Muscle of arm (tissue), 12 donors: ENCODE data around the gene TGFB3. TPM values are rescaled to one million over a fixed set of nuclear protein-coding genes. Genes with fewer than 3 reads are reported as not detected.

Experiments used
- DNase-seq: peaks from one replicate; pipeline ENCODE4 v3.0.0-alpha.2; 2013
- polyA plus RNA-seq, 12 donors: library from polyadenylated mRNA; unstranded; fragments of 120-200 nt; gene quantifications; one replicate each; pipeline ENCODE4 v1.2.1, GENCODE V29; 2013; ENCODE audit not compliant: insufficient read length in 12 of 12

The TGFB3 gene
- polyA plus RNA-seq, 12 donors = 69.4 to 750 (median 111) TPM

DNA sequence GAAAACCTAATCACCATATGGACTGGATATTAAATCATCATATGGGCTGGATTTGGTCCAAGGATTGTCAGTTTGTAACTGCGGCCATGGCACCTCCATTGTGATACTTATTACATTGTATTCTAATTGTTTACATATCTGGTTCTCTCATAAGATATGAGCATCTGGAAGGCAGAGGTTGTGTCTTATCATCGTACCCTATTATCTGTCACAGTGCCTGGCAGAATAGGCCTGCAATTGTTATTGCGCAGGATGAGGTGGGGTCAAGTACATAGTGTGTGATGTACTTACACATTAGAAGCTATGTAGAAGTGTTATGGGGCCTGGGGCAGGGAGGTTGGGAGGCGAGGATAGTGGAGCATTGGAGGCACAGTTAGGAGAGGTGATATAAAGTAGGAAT, 8.5 kb upstream of the TGFB3 start:
- DNase-seq = no peak

DNA sequence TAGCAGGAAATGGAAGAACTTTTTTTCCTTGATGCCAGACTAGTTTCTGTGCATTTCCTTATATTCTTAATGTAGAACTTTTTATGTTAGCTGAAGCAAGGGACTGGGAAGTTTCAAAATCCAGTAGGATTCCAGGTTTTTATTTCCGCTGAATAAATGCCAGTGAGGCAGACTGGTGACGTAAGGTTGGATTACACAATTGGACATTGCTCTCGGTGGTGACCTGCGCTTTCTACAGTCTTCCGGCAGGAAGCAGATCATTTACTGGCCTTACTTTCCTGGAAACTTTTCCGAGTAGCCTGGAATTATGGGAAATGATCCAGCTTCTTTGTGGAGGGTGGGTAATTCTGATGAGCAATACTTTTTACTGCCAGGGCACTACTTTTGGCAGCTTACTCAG, 7.3 kb upstream of the TGFB3 start:
- DNase-seq = no peak

DNA sequence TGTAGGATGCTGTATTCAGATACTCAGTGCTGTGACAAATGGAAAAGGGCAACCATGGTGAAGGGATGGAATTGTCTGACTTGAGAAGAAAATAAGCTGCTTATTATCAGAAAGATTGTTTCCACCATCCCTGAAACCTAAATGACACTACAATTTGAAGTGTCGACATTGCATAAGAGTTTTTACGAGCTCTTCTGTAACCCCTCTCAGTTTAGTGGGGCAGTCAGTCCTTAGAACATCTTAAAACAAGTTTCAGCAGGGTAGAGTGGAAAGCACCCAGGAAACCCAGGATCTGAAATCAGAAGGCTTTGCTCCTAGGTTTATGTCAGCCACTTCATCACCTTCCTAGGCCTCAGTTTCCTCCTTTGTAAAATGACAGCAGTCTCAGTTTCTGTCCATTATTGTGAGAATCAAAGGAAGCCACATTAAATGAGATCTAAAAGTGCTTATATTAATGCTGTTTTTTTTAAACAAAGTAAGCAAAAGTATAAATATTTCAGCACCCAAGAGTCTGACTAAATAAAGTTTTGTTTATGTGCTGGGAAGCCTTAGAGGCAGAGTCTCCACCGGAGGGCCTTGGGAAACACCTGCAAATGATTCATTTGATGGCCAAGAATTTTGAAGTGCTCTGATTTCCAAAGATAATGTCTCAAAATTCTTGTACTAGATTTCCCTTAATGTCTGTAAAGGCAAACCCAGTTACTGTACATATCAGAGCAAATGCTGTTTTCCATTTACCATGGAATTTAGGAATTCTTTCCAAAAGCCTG, 5.6 kb upstream of the TGFB3 start:
- DNase-seq = no peak

DNA sequence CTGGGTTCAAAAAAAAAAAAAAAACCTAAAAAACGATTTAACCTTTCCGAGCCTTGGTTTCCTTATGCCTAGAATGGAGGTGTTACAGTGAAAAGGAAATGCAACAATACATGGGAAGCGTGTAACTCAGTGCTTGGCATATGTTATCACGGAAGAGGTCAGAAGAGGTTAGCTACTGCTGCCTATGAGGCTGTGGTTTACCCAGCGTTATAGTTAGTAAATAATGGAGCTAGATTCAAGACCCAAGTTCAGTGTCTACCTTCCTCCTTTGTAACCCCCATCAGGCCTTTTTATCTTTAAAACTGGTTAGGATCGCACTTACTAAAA, 4.6 kb upstream of the TGFB3 start:
- no peak for DNase-seq

DNA sequence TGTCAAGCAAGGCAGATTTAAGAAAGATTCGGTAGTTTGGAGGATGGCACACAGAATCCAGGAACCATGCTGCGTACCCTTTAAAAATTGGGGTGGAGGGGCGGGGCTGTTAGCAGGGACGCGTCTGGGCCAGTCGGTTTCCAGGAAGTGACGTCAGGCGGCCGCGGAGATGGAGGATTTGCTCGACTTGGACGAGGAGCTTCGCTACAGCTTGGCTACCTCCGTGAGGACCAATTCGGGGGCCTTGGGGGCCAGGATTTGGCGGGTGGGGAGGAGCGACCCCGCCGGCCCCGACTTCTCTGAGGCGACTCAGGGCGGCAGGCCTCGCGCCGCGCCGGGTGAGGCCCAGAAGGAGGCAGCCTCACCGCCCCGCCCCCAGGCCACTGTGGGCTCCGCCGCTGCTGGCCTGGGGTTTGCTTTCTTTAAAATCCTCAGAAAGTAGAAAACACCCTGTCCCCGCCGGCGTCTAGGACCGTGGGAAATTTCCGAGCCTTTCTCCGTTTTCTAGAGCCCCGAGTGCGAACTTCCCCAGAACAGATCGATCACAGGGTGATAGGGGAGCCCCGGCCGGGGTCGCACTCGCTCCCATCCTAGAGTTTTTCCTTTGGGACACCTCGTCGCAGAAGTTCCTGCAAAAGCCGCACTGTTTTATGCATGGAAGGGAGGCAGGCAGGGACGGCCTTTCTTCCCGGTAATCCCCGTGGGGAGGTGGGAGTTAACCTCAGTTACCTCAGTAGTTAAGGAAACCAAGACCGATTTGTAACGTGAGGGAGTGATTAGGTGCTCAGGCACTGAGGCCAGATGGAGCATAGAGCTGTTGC, 4.0 kb upstream of the TGFB3 start, which contains the start of gene IFT43:
TSS of gene IFT43 (plus strand) at position 146 of the 821 bp plus-strand sequence. CDS start at position 170, 24 bp downstream.
- peak; percentile 96 for DNase-seq

DNA sequence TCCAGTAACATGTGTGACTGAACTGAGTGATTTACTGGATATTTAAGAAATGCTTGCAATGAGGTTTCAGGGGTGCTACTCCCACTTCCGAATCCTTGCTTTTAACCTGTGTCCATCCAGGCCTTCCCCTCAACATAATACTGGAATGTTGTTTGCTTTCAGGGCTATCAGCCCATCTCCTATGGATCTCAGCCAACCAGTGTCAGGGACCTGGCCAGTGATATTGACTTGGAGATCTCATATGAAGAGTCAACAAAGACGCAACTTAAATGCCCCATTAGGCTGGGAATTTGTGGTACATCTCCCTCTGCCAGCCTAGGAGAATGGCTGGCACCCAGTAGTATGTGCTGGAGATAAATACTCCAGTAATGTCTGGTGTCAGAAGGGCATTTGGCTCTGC, 2.9 kb upstream of the TGFB3 start:
- DNase-seq = no peak

DNA sequence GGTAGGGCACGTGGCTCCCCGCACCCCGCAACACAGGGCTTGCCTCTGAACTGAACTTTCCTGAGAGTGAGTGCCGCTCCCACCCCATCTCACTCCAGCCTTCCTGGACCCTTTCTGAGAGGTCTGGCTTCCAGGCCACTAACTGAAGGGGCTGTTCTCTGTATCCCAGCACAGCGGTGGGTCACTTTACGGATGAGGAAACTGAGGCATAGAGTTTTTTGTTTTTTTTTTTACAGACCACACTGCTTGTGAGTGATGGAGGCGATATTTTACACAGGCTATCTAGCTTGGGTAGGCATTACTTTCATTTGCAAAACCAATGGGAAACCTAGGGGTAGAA, 1.2 kb upstream of the TGFB3 start:
- no peak for DNase-seq

DNA sequence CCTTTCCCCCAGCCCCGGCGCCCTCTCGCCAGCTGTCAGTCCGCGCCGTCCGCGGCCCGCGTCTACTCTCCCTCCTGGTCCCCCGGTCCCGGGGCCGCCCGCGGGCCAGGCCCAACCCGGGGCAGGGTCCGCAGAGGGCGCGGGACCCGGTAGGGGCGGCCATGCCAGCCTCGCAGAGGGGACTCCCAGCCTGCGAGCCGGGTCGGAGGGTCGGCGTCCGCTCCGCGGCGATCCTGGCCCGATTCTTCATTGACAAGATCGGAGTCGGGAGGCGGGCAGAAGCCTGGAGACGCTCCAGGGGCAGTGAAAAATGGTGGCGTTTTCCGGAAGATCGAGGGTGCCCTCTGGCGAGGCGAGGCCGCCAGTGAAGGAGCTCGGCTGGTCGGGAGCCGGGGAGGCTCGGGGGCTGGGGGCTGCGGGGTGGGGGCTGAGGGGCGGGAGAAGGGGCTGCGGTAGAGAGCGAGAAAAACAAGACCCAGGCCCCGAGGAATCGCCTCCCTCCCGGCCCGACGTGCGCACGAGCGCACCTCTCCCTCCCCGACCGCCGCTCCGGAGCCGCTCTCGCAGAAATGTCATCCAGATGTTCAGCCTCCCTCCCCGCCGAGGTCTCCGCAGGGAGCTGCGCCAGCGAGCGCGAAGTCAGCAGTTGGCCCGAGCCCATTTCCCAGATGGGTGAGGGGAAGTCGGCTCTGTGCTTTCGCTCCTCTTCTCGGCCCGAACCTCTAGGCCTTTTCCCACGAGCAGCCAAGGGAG, 647 bp upstream of the TGFB3 start:
- DNase-seq = peak; percentile 91

DNA sequence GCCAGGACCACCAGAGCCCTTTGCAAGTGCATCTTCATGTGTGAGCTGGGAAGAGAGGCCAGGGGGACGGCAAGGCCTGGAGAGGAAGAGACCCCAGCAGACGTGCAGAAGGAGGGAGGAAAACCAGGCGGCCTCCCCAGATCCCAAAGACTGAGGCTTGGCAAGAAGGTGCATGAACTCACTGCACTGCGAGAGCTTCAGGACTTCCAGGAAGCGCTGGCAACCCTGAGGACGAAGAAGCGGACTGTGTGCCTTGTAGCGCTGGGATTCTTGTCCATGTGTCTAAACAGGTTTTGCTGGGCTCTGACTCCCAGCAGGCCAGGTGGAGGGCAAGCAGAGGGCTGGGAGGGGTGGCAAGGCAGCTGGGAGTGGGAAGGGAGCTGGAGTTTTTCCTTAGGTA, 939 bp downstream of the TGFB3 start:
- no peak for DNase-seq

DNA sequence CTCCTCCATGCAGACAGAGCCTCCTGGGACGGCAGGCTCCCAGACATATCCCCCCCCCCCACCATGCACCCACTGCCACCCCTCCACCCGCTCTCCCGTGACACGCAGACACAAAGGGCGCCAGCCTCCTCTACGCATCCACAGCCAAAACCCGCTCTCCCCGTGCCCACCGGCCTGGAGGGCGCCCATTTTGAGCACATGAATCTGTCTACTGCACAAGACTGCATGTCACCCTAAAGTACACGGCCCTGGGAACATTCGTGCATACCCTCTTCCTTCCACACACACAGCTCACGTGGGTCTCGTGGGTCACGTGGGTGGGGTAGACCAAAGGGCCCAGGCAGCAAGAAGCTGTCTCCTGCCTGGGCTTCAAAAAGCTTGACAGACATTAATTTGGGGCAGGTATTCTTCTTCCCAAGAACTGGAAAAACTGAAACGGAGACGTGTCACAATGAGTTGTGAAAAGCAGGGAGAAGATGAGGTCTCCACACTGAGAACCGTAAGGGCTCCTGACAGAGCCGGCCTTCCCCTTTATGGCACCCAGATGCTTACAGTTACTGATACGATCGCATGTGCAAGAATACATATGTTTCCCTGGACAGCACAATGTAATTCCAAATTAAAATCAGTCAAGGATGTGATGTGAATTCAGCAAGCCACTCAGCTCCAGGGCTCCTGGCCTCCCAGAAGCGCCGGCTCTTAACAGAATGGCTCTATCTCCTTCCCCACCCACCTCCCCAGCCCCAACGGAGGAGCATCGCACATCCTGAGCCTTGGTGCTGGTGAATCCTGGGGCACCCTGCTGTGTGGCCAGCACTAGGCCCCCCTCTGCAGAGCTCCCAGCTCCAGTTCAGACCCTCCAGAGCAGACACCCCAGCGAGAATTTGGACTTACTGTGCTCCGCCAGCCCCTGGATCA, 1.9 kb downstream of the TGFB3 start:
- no peak for DNase-seq

DNA sequence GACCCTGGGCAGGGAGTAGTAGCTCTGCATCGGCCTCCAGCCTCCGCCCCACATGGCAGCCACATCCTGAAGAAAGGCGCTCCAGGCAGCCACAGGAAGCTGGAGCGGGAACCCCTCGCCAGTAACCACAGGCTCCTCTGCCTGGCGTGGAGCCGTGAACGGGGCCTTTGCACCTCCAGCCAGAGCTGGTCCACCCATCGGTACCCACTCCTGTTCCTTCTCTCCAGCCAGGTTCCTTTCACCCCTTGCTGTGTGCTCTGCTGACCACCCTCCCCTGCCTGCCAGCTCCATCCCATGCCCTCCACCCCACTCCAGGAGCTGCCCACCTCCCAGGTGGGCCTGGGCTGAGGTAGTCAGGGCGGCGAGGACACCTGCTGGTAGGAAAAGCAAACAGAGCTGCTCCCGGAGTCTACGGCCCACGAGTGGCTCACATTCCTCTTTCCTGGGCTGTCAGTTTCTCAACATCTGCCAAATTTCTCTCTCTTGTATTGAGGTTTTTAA, 2.7 kb downstream of the TGFB3 start:
- no peak for DNase-seq

DNA sequence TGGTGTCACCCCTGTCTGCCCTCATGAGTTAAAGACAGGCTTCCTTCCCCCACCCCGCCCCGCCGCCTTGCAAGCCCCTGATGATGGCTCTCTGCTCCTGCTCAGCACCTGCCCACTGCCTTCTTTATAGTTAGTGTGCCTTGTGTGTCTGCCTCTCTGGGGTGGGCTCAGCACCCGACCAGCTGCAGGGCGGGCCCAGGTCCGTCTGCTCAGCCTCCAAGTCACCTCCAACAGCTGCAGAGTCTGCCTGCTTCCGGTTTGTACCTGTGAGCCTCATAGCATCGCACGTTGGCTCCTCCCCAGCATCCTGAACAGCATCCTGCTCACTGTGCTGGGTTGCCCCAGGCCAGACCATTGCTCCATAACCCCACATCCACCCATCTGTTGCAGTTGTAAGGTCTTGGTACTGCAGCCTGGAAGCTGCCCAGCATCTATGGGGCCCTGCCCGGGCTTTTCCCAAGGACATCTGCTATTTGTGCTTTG, 3.5 kb downstream of the TGFB3 start:
- no peak for DNase-seq

DNA sequence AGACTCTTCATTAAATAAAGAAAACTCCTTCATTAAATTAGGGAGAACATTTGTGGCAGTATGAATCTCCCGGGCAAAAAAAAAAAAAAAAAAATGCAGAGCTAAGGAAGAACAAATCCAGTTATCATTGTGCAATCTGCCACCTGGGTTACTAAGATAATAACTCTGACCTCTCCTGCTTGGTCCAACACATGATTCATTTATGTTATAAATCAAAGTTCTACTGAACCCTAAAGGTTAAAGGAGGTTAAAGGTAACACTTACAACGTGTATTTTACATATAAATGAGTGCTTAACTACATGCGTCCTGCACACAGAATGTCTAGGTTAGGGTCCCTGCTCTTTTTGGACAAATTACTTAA, 4.2 kb downstream of the TGFB3 start:
- DNase-seq = no peak

DNA sequence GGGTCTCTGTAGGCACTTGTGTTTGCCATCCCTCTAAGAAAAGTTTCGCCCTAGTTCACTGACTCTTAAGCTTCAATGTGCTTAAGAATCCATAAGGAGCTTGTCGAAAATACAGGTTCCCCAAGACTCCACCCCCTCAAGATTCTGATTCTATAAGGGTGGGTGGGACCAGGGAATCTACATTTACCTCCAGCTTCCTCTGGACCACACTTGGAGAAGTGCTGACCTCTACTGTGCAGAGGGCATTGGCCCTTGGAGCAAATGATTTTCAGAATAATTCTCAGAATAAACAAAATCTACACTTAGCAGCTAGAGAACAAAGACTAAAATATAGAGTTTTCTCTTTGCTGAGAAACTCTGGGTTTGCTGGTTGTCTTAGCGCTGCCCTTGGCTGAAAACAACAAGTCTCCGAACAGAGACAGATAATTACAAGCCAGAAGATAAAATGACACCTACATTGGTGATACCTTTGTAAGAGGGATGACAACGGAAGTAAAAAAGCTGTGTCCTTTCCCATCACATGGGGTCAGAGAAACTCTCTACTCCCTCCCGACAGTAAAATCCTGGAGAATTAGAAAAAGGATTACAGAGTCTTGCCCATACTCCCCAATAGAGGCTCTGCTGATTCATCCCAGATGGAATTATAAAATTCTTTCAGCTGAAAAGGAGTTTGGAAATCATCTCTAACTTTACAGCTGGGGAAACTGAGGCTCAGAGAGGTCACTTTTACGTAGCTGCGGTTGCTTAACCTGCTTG, 4.8 kb downstream of the TGFB3 start:
- no peak for DNase-seq

DNA sequence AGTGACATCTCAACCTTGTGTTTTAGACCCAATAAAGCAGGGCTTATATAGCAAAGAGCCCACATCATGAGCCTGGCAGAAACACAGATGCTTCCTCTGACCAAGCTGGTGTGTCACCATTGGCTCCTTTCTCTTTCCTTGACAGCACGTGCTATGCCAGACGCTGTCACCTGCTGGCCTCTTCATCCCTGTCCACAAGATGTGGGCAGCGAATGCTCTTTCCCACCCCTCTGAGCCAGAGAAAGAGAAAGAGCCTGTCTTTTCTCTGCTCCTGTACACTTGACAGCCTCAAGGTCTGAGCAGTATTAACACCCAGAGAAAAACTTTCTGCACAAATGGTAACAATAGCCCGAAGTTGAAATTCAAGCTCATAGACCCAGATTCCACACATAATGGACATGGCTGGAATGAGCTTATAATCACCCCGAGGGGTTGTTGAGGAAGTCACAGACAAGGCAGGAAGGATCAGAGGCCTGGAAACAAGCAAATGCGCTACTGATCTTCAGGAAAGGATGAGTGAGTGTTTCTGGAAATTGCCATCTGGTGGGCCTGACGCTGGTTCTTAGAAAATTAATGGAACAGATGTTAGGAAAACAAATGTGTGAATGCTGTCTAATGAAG, 8.9 kb downstream of the TGFB3 start:
- DNase-seq = no peak

DNA sequence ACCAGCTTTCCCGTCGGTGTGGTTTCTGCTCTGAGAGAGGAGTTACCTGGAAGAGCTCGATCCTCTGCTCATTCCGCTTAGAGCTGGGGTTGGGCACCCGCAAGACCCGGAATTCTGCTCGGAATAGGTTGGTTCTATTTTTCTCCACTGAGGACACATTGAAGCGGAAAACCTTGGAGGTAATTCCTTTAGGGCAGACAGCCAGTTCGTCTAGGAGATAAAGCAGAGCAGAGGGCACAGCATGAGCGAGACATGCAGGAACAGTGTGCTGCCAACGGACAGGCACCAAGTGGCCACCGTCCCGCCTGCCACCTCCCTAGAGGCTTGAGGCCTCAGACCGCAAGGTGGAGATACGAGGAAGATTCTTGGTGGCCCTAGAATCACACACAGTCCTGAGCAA, 10.3 kb downstream of the TGFB3 start:
- DNase-seq = no peak

DNA sequence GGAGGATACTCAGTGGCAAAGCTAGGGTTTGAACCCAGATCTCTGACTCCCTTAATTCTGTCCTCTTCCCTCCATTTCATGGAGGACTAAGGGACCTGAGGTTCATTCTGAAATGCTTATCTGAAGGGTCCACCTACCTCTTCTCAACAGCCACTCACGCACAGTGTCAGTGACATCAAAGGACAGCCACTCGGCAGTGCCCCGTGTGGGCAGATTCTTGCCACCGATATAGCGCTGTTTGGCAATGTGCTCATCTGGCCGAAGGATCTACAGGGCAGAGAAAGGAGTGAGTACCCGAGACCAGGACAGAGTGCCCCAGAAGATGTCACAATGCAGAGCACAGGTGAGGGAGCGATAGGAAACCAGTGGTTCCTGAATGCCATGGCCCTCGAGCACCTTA, 10.8 kb downstream of the TGFB3 start:
- no peak for DNase-seq

DNA sequence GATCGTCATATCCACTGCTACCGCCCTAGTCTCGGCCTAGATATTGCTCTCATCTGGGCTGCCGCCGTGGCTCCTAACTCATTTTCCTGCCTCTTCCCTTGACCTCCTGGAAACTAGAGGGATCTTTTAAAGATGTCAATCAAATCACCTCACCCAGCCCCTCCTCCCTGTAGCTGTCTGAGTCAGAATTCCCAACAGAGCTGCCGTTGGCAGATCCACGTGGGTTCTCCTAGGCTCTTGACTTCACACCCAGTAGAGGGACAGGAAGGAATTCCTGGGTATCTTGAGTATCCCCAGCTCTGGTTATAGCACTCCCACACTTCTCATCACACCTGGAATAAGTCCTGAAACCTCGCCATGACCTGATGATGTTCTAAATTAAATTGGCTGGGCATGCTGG, 11.9 kb downstream of the TGFB3 start:
- DNase-seq = no peak

DNA sequence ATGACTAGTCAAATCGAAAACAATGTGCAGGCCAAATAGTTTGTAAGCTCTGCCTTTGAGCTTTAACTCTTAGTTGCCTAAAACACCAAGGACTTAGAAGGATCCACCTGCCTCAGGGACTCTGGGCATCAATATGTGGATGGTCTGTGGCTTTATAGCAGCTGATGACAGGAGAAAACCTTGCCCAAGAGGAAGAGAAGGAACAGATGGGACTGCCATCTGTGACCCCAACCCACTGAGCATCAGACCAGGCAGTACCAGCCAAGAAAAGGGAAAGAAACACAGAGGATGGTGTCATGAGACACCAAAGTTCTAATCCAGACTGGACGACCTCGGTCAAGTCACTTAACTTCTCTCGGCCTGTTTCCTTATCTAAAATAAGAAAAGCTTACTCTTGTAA, 12.7 kb downstream of the TGFB3 start:
- DNase-seq = no peak

DNA sequence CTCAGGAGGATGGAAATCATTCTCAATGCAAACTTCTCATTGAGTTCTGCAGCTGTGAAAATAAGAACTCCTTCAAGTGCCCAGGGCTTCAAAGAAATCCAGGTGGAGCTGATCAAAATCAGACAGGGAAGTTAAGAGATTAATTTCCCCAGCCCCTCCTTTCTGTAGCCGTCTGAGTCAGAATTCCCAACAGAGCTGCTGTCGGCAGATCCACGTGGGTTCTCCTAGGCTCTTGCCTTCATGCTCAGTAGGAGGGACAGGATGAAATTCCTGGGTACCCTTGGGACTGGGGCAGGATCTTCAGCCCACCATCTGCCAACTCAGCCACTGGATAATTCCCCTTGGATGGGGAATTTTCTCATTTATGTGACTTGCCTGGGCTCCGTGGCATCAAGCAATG, 13.3 kb downstream of the TGFB3 start:
- no peak for DNase-seq
